ENCODE results near the gene OR2AG2. TPM values are rescaled to one million over a fixed set of nuclear protein-coding genes. Genes with fewer than 3 reads are reported as not detected.

The OR2AG2 gene
- total RNA-seq, 2 donors from 2014 or later = under 0.01 to 0.26 TPM

GRCh38 chr11:6717426-6717825, 54.4 kb downstream of the OR2AG2 start:
- ATAC-seq = no peak
- Histone ChIP-seq H3K27ac (no peak overlapping the region), H3K4me1 (no peaks in the 10 kb centered on the region), H3K36me3 (replicated peaks in 1 of 2; ENCODE audit: insufficient read depth in 1 of 2, low read depth in 2 of 2) (no peaks in the 10 kb centered on the region), H3K4me3 (no peak overlapping the region), H3K27me3 (no peaks in the 10 kb centered on the region), H3K9me3 (no peaks in the 10 kb centered on the region)
- 80 to 96% methylated on average over 3 of the region's 3 CpGs for WGBS, 2 donors
- intact Hi-C loops (cut with DNase I) = no loop called here
- TF ChIP-seq CTCF (IDR thresholded peaks at IDR 0.05) (no peak), POLR2A (IDR thresholded peaks at IDR 0.05) (no peak)
- no peak for DNase-seq

Other genes with a start within 250 kb of the OR2AG2 start
- 1 to 10 TPM; 5.4 to 8.9 TPM for gene RRP8, start 168.4 kb downstream of the OR2AG2 start, total RNA-seq
- gene ILK, start 168.2 kb downstream of the OR2AG2 start, total RNA-seq = 100 to 1,000 TPM in 1 of 2 donors, 10 to 100 TPM in 1; 82.8 to 137 TPM
- gene TAF10, start 159.8 kb downstream of the OR2AG2 start, total RNA-seq = 100 to 1,000 TPM; 115 to 215 TPM
- gene TPP1, start 152.6 kb downstream of the OR2AG2 start, total RNA-seq = 10 to 100 TPM; 20.8 TPM
- 10 to 100 TPM in 1 of 2 donors, 1 to 10 TPM in 1; 6.0 to 10.9 TPM for gene DCHS1, start 116.2 kb downstream of the OR2AG2 start, total RNA-seq
- 100 to 1,000 TPM in 1 of 2 donors, 10 to 100 TPM in 1; 19.4 to 263 TPM for gene MRPL17, start 88.6 kb downstream of the OR2AG2 start, total RNA-seq
- not detected for gene OR2AG1, start 11.0 kb upstream of the OR2AG2 start, total RNA-seq
- gene OR6A2, start 27.7 kb upstream of the OR2AG2 start, total RNA-seq = 1 to 10 TPM; 1.0 to 2.3 TPM
- not detected for gene OR10A5, start 73.7 kb upstream of the OR2AG2 start, total RNA-seq
- gene OR10A2, start 91.1 kb upstream of the OR2AG2 start, total RNA-seq = not detected
- not detected for gene OR10A4, start 104.6 kb upstream of the OR2AG2 start, total RNA-seq
- under 1 TPM in 1 of 2 donors, not detected in 1; 0.78 TPM for gene OR2D2, start 120.5 kb upstream of the OR2AG2 start, total RNA-seq
- not detected for gene OR2D3, start 149.0 kb upstream of the OR2AG2 start, total RNA-seq
- 1 to 10 TPM; 4.9 to 7.3 TPM for gene ZNF215, start 154.4 kb upstream of the OR2AG2 start, total RNA-seq
- gene ZNF214, start 248.4 kb upstream of the OR2AG2 start, total RNA-seq = 1 to 10 TPM; 2.1 to 4.3 TPM
- gene NLRP14, start 248.5 kb upstream of the OR2AG2 start, total RNA-seq = under 1 TPM; under 0.01 to 0.33 TPM

Data from body of pancreas (tissue), 4 donors.